ENCODE results near the gene GIMAP7.
"Not testable (repeated sequence)": the region's sequence is repeated elsewhere in the genome, so short reads cannot be mapped to it uniquely, and the experiment has no call there.

GIMAP7 gene

DNA sequence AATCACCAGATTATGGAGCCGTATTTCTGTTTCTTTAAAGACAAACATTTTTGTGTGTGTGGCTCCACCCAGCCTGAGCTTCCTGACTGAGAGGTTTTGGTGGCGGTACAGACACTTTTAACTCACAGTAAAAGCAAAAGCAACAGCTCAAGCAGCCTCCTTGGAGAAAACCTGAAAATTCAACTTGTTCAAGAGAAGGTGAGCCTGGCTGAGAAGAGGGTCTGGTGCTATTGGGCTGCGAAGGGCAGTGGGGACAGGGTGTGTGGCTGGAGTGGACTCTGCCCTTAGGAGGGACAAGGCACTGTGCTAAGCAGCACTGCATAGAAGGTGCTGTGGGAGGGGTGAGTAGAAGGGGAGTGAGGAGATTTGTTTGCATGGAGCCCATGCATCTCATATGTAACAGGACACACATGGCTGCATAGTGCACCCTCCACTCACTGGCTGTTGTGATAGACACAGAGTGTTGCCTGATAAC, at the start of gene GIMAP7:
Gene GIMAP7, plus strand, starts transcription at position 125 of the 475 bp plus-strand sequence. CDS start 5,103 bp downstream, outside the sequence.
- peak; percentile 77 for DNase-seq

DNA sequence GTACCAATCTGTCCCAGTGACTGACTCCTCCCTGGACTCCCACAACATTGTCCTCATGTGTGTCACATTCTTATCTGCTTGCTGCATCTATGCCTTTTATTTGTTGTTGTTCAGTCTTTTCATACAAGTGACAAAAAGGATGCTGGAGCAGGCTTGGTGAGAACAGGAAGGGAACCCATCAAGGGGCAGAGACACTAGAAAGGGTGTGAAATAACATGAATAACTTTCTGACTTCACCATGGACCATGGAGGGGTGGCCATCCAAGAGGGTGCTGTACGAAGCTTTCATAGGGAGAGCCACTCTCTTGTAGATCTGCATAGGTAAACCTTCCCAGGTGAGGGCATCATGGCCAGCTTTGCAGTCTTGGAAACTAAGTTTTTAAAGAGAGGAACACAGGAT, 49.7 kb upstream of the GIMAP7 start:
- no peak for DNase-seq

DNA sequence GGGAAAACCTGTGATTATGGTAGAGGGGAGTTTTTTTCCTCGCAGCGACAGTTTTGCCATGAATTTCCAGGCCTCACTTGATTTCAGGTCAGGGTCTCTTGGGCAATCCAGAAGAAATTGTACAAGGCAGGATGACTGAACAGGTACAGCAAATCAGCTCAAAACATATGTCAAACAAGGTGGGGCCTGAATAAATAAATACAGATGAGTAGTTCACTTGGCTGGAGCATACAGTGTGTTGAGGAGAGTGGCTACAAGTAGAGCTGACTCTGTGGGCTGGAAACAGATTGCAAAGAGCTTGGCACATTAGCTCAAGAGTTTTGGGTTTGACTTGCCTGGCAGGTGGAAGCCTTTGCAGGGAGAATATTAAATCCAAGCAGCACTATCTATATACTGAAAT, 49.3 kb upstream of the GIMAP7 start:
- DNase-seq: no peak

DNA sequence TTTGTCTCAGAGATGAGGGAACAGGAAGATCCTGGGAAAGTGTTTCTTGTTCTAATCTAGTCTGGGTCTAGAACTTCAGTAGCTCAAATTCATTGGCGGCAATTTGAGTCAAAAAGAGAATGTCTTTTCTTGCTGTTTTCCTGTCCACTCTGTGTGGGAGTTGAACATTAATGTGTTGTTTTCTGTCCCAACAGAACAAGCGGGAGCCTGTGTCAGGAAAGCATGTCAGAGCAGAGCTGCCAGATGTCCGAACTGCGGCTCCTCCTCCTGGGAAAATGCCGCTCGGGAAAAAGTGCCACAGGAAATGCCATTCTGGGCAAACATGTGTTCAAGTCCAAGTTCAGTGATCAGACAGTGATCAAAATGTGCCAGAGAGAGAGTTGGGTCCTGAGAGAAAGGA, 48.2 kb upstream of the GIMAP7 start:
- DNase-seq: no peak

DNA sequence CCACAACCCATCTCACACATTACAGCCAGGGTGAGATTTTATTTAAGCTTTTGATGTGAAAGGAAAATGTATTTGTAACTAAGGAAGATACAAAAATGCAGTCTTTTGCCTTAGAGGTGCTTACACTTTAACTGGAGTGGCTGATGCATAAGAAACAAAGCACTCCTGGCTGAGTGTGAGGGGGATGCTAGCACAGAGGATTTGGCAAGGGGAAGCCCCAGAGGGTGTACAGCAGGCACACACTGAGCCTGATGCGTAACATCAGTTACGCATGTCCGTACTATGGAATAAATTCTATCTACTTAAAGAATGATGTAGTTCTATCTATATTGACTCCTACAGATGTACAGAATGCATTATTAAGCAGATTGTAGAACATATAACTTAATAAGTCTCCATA, 46.4 kb upstream of the GIMAP7 start:
- DNase-seq: no peak

DNA sequence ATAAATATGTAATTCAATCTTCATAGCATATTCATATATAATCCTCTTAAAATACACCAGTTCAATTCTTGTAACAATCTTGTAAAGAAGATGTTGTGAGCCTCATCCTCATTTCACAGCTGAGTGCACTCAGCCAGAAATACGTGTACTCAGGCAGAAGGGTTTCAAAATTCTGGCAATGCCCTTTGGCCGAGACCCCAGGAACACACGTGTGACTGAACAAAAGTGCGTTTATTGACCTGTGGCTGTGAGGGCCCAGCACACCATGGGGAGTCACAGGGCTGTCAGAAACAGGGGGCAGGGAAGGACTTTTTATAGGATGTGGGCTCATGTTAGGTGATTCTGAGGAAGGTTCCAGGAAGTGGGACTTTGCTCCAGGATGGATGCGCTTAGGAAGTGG, 42.8 kb upstream of the GIMAP7 start:
- no peak for DNase-seq

DNA sequence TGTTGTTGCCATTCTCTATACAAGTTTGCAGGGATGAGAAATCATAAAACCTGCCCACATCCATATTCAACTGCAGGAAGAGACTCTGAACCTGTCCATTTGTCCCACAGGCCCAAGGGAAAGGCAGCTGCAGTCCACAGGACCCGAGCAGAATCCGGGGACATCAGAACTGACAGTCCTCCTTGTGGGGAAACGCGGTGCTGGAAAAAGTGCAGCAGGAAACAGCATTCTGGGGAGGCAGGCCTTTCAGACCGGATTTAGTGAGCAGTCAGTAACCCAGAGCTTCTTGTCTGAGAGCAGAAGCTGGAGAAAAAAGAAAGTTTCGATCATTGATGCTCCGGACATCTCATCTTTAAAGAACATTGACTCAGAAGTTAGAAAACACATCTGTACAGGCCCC, 40.8 kb upstream of the GIMAP7 start:
- no peak for DNase-seq

DNA sequence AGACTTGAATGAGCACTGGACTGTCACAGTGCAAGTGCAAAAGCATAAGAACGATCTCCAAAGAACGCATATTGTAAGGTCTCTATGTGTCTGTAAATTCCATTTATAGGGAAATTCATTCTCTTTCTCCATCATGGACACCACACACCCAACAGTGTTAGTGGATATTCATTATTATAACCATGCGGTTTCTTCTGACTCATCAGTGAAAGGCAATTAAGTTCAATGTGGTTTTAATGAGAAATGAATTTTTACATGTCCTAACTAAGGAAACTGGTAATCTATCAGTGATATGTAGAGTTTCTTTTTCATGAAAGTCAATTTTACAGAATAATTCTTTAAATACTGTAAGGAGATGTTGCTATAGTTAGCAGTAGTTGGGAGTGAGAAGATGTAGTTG, 38.4 kb upstream of the GIMAP7 start:
- no peak for DNase-seq

DNA sequence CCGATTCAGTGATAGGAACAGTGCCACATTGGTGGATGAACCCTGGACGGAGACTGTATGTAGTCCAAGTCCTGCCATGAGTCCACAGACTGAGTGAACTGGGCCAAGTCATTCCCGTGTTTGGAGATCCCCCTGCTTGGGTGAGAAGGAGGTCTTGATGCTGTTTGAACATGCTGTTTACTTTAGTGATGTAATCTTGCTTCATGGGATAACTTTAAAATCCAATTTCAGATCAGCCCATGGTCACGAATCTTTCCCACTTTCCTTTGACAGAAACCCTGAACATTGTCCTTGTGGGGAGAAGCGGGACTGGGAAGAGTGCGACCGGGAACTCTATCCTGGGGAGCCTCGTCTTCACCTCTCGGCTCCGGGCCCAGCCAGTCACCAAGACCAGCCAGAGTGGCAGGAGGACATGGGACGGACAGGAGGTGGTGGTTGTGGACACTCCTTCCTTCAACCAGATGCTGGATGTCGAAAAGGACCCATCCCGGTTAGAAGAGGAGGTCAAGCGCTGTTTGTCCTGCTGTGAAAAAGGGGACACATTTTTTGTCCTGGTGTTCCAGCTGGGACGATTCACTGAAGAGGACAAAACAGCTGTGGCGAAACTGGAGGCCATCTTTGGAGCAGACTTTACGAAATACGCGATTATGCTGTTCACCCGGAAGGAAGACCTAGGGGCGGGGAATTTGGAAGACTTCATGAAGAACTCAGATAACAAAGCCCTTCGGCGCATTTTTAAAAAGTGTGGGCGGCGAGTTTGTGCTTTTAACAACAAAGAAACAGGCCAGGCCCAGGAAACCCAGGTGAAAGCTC, 37.6 kb upstream of the GIMAP7 start:
- no peak for DNase-seq

DNA sequence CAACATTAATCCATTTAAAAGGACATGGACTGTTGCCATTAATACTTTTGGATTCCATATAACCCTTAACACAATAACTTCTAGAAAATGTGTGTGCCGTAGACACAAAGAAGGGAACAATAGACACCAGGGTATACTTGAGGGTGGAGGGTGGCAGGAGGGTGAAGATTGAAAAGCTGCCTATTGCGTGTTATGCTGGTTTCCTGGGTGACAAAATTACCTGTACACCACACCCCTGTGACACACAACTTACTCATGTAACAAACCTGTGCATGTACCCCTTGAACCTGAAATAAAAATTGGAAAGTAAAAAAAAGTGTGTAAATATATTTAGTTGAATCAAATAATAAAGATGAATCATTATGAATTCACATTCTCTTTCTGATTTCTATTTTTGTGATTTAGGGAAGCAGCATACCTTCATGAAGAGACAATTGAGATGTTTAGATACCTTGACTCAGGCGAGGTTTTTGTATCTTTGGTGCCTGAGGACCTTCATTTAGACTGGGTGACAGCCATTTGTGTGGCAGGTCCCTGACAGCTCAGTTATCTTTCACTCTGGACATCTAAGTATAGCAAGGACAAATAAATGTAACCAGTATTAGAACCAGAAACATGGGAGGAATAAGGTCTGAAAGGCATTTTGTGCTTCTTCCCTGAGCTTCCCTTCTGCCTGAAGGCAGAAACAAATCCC, 35.5 kb upstream of the GIMAP7 start:
- no peak for DNase-seq

DNA sequence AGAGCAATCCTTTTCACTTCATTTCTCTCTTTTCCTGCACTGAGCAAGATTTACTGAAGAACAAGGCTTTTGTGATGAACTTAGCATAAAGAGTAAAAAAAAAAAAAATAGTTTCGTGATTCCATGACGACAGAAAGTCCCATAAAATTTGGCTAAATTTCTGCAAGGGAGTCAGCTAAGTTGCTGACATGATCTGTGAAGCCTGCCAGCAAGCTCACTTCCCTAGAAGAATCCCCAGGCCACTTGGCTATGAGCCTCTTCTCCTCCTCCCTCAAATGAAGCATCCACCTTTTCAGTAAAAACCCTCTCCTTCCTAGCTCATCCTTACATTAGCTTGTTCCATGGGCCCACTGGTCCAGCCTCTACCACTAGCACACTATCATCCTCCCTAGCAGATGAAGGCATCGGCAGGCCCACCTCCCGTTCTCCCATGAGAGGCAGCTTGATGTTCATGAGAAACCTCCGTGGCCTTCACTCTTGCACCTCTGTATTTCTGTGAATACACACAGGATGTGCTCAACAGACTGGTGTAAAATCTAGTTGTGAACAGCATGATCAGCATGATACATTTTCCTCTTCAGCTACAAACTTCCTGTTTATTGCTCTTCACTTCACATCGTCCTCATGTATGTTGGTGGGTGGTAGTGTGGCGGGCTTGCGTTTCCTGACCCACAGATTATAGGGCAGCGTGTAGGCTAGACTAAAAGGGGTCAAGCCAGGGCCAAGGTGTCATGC, 33.3 kb upstream of the GIMAP7 start:
- DNase-seq: peak; percentile 50

DNA sequence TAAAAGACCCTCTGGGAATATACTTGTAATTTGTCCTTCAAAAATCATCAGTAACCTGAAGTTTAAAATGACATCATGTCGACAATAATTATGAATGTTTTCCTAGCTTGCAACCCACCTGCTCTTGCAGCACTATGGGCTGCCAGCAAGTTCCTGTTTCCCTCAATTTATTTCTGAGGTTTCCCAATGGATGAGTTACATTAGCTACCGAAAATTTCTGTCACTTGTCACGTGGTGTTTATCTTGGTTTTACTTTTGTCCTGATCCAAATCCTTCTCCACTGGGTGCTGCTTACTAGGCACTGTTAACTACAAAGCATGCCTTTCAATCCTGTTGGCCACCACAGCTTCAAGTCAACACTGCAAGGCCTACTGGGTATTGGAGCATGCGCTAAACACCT, 32.8 kb upstream of the GIMAP7 start:
- DNase-seq: no peak

DNA sequence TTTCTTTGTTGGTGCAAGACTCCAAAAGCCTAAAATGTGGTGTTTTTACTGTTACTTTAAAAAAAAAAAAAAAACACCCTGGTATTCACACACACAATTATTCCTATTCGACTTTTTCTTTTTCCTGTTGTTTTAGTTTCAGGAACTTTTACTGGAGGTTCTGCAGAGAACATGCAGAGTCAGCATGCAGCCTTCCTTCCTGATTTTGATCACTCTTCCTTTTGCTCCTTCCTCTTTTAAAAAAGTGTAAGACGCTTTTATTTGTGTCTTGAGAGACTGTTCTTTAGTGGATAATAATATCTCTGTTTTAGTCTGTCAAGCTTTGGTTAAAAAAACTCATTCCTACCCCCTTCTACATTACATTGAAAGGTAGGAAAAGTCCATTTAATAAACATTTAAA, 31.2 kb upstream of the GIMAP7 start:
- not testable (repeated sequence) for DNase-seq

DNA sequence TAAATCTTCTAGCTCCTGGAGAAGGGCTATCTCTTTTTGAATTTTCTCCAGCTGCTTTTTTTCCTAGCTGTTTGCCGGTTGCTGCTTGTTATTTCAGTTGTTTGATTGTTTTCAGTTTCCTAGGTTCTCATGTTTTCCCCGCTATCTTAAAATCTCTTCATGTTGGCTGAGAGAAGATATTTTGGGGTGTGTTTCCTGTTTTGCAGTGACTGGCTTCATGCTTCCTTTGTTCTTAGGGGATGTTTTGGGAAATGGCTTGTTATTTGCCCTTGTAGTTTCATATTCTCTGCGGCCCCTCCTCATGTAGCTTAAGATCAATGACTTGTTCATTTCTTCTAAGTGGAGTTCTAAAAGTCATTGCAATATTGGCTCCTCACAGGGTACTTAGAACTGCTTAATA, 30.6 kb upstream of the GIMAP7 start:
- DNase-seq: peak; percentile 38

DNA sequence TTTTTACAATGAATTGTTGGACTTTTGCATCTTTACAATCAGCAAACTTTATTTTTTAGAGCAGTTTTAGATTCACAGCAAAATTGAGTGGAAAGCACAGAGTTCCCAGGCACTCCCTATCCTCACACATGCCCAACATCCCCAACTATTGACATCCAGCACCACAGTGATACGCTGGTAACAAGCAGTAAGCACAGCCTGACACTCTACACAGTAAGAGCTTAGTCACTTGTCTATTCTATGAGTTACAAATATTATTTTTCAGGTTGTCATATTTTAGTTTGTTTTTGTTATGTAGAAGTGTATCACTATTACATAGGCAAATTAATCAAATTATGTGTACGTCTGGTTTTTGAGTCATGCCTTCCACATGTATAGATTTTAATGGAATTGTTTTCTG, 27.0 kb upstream of the GIMAP7 start:
- no peak for DNase-seq

DNA sequence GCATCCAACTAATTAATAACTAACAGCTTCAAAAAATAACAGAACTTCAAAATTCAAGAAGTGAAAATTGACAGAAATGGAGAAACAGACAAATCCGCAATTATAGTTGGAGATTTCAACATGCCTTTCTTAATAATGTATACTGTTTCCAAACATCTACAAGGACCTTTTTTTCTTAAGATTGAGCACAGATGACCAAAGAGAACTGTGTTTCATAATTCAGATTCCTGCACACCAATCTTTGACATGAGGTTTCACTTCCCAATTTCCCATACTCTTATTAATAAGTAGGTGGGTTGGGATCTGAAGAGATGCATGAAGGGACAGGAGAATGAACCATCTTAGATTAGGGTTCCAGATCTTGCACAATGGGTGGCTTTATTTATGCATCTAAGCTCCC, 24.9 kb upstream of the GIMAP7 start:
- DNase-seq: no peak

DNA sequence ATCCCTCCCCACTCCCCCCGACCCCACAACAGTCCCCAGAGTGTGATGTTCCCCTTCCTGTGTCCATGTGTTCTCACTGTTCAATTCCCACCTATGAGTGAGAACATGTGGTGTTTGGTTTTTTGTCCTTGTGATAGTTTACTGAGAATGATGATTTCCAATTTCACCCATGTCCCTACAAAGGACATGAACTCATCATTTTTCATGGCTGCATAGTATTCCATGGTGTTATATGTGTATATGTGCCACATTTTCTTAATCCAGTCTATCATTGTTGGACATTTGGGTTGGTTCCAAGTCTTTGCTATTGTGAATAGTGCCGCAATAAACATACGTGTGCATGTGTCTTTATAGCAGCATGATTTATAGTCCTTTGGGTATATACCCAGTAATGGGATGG, 21.2 kb upstream of the GIMAP7 start:
- not testable (repeated sequence) for DNase-seq

DNA sequence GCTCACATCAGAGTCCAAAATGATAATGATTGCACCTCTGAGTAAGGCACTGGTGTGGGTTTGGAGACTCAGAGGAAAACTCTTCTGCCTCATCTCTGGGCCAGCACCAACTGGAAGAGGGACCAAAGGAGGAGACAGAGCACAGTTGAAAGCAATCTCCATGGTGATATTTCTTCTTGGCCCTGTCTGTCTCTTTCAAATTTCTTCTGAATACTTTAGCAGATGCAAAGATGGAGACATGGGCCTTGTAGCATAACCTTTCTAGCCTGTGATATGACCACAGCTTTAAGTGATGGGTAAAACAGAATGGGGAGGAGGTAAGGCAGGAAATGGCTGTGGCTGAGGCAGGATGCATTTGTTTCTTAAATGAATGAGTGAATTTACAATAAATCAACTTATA, 12.2 kb upstream of the GIMAP7 start:
- peak; percentile 67 for DNase-seq

DNA sequence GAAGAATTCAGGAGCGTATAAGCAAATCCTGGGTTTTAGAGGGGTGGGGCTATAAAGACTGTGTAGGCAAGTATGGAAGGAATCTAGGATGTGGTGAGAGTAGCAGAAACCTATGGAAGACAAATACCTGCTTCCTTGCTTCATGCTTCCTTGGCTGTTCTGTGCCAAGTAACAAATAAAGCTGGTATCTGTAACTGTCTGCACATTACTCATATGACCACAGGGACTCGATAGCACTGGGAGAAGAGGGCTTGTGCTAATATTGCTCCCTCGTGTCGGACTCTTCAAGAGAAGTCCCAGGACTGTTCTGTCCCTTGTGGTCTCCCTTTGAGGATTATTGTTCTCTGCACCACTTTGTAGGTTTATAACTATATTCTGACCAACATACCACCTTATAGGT, 11.5 kb upstream of the GIMAP7 start:
- DNase-seq: no peak

DNA sequence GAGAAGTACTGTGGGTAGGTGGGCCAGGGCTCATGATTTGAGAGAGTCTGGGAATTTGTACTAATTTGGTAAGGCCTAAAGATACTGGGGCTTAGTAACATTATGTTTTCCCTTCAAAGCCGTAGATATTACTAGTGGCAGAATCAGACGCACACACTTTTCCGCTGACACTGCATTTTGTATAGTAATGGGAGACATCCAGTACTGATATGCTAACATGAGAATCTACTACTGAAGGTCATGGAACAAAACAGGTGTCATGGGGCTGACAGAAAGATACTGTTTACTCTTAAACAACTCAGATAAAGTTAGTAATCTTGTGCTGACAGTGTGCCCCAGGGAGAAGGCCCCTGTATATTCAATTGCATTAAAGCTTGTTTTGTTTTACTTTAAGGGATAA, 11.1 kb upstream of the GIMAP7 start:
- DNase-seq: no peak

DNA sequence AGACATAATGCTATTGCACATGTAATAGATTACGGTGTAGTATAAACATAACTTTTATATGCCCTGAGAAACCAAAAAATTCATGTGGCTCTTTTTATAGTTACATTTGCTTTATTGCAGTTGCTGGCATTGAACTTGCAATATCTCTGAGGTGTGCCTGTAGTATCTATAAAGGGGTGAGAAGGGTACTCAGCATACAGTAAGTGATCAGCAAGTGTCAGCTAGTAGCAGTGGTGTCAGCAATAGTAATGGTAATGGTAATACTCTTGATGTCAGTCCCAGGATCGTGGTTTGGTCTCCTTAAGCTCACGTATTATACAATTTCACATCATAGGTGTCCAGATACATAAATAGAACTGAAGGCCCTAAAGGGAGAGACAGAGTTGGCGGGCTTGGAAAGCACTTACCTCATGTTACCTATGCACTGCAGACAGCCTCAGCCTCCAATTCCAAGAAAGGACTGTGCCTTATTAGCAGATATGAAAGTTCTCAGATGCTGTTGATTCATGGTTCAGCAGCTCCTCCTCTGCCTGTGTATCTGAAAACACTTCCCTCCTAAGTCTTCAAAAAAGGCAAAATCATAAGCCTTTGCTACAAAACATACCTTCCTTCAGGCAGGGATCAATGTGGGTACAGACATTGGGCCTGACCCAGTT, 6.6 kb upstream of the GIMAP7 start:
- no peak for DNase-seq

DNA sequence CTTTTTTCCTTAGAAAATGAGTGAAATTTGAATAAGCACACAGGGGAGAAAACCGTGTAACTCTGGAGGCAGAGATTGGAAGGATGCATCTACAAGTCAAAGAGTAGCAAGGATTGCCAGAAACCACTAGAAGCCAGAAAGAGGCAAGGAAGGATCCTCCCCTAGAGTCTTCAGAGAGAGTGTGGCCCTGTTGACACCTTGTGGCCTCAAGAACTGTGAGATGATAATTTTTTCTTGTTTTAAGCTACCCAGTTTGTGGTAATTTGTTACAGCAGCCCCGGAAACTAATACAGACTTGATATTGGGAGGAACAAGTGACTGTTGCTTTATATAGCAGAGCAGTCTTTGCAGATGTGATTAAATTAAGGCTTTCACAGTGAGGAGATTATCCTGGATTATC, 3.6 kb upstream of the GIMAP7 start:
- DNase-seq: no peak

DNA sequence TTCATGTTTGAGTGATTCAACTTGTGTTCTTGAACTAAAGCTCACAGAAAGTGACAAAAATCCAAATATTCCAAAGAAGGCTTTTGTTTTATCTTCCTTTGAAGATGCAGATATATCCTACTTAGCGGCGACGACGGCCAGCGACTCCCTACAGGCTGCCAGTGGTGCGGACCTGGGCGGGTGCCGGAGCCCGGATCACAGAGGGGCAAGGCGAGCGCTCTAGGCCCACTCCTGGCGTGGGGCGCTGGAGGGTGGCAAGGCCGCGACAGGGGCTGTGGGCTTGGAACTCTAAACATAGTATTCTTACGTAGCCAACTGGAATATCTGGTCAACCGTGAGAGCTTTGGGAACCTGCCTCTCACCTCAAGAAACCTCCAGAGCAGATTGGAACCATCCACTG, 914 bp upstream of the GIMAP7 start:
- no peak for DNase-seq
